Astrocyte (in vitro differentiated cells and primary cell): ENCODE data around the gene DYNLT2. TPM values are rescaled to one million over a fixed set of nuclear protein-coding genes. Genes with fewer than 3 reads are reported as not detected.
A peak's percentile ranks its signal among the peaks of the same experiment; 100 is the strongest.

Experiments
- DNase-seq: peaks from one replicate; pipeline ENCODE4 v3.0.0-alpha.2; 2010; ENCODE audit warnings: low read depth
- FAIRE-seq: peaks from 2 replicates; lab custom pipeline; 2011; peaks lifted over from hg19 to GRCh38; lab: Jason Lieb, UNC
- H2AFZ ChIP-seq: 2 replicates; pipeline ENCODE4 v1.6.0; 2012; ENCODE audit warnings: low read depth, low read length, inconsistent platforms
- H3K27ac ChIP-seq: 2 replicates; pipeline ENCODE4 v1.5.1; 2011; ENCODE audit warnings: low read depth, low read length, inconsistent platforms
- H3K27me3 ChIP-seq: 2 replicates; pipeline ENCODE4 v1.6.0; 2011; ENCODE audit warnings: low read length, inconsistent platforms; ENCODE audit not compliant: insufficient read depth
- H3K36me3 ChIP-seq: 2 replicates; pipeline ENCODE4 v1.5.1; 2011; ENCODE audit warnings: low read length, inconsistent platforms; ENCODE audit not compliant: insufficient read depth
- H3K4me1 ChIP-seq: 2 replicates; pipeline ENCODE4 v1.5.1; 2011; ENCODE audit warnings: low read length, inconsistent platforms; ENCODE audit not compliant: insufficient read depth
- H3K4me2 ChIP-seq: 2 replicates; pipeline ENCODE4 v1.6.0; 2012; ENCODE audit warnings: low read length, inconsistent platforms
- H3K4me3 ChIP-seq: 2 replicates; pipeline ENCODE4 v1.5.1; 2011; ENCODE audit warnings: low read depth, mild to moderate bottlenecking, low read length, inconsistent platforms; ENCODE audit not compliant: insufficient read depth
- H3K79me2 ChIP-seq: 2 replicates; pipeline ENCODE4 v1.6.0; 2012; ENCODE audit warnings: mild to moderate bottlenecking, low read length, inconsistent platforms; ENCODE audit not compliant: insufficient read depth
- H3K9ac ChIP-seq: 2 replicates; pipeline ENCODE4 v1.6.0; 2012; ENCODE audit warnings: mild to moderate bottlenecking, low read length, inconsistent platforms
- H3K9me3 ChIP-seq: 2 replicates; pipeline ENCODE4 v1.5.1; 2012; ENCODE audit warnings: low read depth, mild to moderate bottlenecking, low read length, inconsistent platforms; ENCODE audit not compliant: insufficient read depth
- H4K20me1 ChIP-seq: 2 replicates; pipeline ENCODE4 v1.6.0; 2012; ENCODE audit warnings: low read length, inconsistent platforms; ENCODE audit not compliant: insufficient read depth
- H3K27ac Mint-ChIP-seq: one replicate; pipeline ENCODE4 v1.8.0; 2021; ENCODE audit warnings: mild to moderate bottlenecking, mixed read lengths; ENCODE audit not compliant: unreplicated experiment
- H3K27me3 Mint-ChIP-seq: one replicate; pipeline ENCODE4 v1.8.0; 2021; ENCODE audit warnings: low read depth, mixed read lengths; ENCODE audit not compliant: unreplicated experiment
- H3K36me3 Mint-ChIP-seq: one replicate; pipeline ENCODE4 v1.8.0; 2021; ENCODE audit warnings: low read depth, mixed read lengths; ENCODE audit not compliant: unreplicated experiment
- H3K4me1 Mint-ChIP-seq: one replicate; pipeline ENCODE4 v1.8.0; 2021; ENCODE audit warnings: low read depth, mixed read lengths; ENCODE audit not compliant: unreplicated experiment
- H3K4me3 Mint-ChIP-seq: one replicate; pipeline ENCODE4 v1.8.0; 2021; ENCODE audit warnings: mild to moderate bottlenecking, moderate library complexity, mixed read lengths; ENCODE audit not compliant: unreplicated experiment
- H3K9me3 Mint-ChIP-seq: one replicate; pipeline ENCODE4 v1.8.0; 2021; ENCODE audit warnings: mild to moderate bottlenecking, mixed read lengths; ENCODE audit not compliant: unreplicated experiment
- CTCF ChIP-seq: IDR thresholded peaks from 2 replicates; pipeline ENCODE4 v1.5.1; 2011; ENCODE audit warnings: low read depth, mild to moderate bottlenecking, inconsistent platforms, low read length, moderate library complexity; ENCODE audit not compliant: insufficient read depth
- EZH2 ChIP-seq: IDR thresholded peaks from 2 replicates; pipeline ENCODE4 v1.6.1; 2012; ENCODE audit warnings: mild to moderate bottlenecking, low read length, inconsistent platforms; ENCODE audit not compliant: insufficient read depth
- total RNA-seq: library from RNA; stranded (reverse); gene quantifications from 2 replicates; pipeline ENCODE4 v1.2.1, GENCODE V29; 2021

DYNLT2 gene
- total RNA-seq, 1 donor from 2014 or later: 1.0 TPM

GRCh38 chr6:169720207-169720855 is 31.0 kb downstream of the DYNLT2 start:
- Mint-ChIP-seq H3K27me3 (no peaks in the 10 kb centered on the region), H3K4me3 (no peak overlapping the region), H3K36me3 (peaks cover 3% of the 10 kb centered on the region), H3K27ac (no peak overlapping the region), H3K9me3 (no peaks in the 10 kb centered on the region), H3K4me1 (peaks cover 7% of the 10 kb centered on the region)
- Histone ChIP-seq H4K20me1 (peaks cover 28% of the 10 kb centered on the region), H3K9me3 (no peaks in the 10 kb centered on the region), H3K4me2 (no peak overlapping the region), H3K36me3 (no peaks in the 10 kb centered on the region), H3K27me3 (no peaks in the 10 kb centered on the region), H3K27ac (no peak overlapping the region), H3K9ac (no peak overlapping the region), H3K4me3 (no peak overlapping the region), H2AFZ (no peak overlapping the region), H3K4me1 (peaks cover 29% of the 10 kb centered on the region), H3K79me2 (peaks cover 39% of the 10 kb centered on the region)
- TF ChIP-seq EZH2 (no peak), CTCF (no peak)
- DNase-seq (no peak), FAIRE-seq (no peak)

GRCh38 chr6:169719117-169719516 is 32.3 kb downstream of the DYNLT2 start:
- H3K4me3 Mint-ChIP-seq: no peak overlapping the region
- peaks cover 39% of the 10 kb centered on the region for H3K79me2 ChIP-seq

More at GRCh38 chr6:169719117-169719516, 32.3 kb downstream of the DYNLT2 start:
- Mint-ChIP-seq H3K9me3 (no peaks in the 10 kb centered on the region), H3K36me3 (peaks cover 3% of the 10 kb centered on the region), H3K4me1 (peaks cover 8% of the 10 kb centered on the region), H3K27me3 (no peaks in the 10 kb centered on the region), H3K27ac (no peak overlapping the region)
- peak; percentile 27 for DNase-seq
- Histone ChIP-seq H3K9me3 (no peaks in the 10 kb centered on the region), H3K27ac (no peak overlapping the region), H3K4me3 (no peak overlapping the region), H3K9ac (no peak overlapping the region), H3K36me3 (peaks cover 7% of the 10 kb centered on the region), H4K20me1 (peaks cover 28% of the 10 kb centered on the region), H3K4me1 (peaks cover 22% of the 10 kb centered on the region), H2AFZ (no peak overlapping the region), H3K27me3 (no peaks in the 10 kb centered on the region), H3K4me2 (no peak overlapping the region)
- TF ChIP-seq EZH2 (no peak), CTCF (no peak)
- FAIRE-seq: no peak
